ENCODE measurements around the gene CNGA1.

GRCh38 chr4:48011722-48012121 is 4.8 kb downstream of the CNGA1 start:
- TF ChIP-seq CTCF (IDR thresholded peaks at IDR 0.05) (no peak), POLR2A (IDR thresholded peaks at IDR 0.05) (no peak)

Measured in prostate gland (tissue), 2 donors.